Calu3 (cell line): ENCODE data around the gene CEMIP2. TPM values are rescaled to one million over a fixed set of nuclear protein-coding genes. Genes with fewer than 3 reads are reported as not detected.

ENCODE experiments used
- BruUV-seq: library from RNA; stranded (reverse); fragments of 400-500 nt; replicated peaks from 2 replicates; lab custom pipeline; 2021; lab: Mats Ljungman, UMichigan
- CTCF ChIA-PET: fragments of 300-600 bp; sonication (Branson Sonifier 250); formaldehyde crosslinking; loops from one replicate; lab custom pipeline; 2022; ENCODE audit warnings: antibody characterized with exemption; lab: Charles Lee
- DNase-seq: peaks from one replicate; pipeline ENCODE4 v3.0.0; 2022
- H3K27ac Mint-ChIP-seq: one replicate; pipeline ENCODE4 v1.8.0; 2022; ENCODE audit warnings: mixed read lengths; ENCODE audit not compliant: unreplicated experiment
- H3K27me3 Mint-ChIP-seq: one replicate; pipeline ENCODE4 v1.8.0; 2022; ENCODE audit warnings: mixed read lengths; ENCODE audit not compliant: unreplicated experiment
- H3K36me3 Mint-ChIP-seq: one replicate; pipeline ENCODE4 v1.8.0; 2022; ENCODE audit warnings: mild to moderate bottlenecking, moderate library complexity, mixed read lengths; ENCODE audit not compliant: insufficient read depth, unreplicated experiment
- H3K4me1 Mint-ChIP-seq: one replicate; pipeline ENCODE4 v1.8.0; 2022; ENCODE audit warnings: mild to moderate bottlenecking, low read depth, mixed read lengths; ENCODE audit not compliant: unreplicated experiment
- H3K4me3 Mint-ChIP-seq: one replicate; pipeline ENCODE4 v1.8.0; 2022; ENCODE audit warnings: mild to moderate bottlenecking, low read depth, moderate library complexity, mixed read lengths; ENCODE audit not compliant: unreplicated experiment
- H3K9me3 Mint-ChIP-seq: one replicate; pipeline ENCODE4 v1.8.0; 2022; ENCODE audit warnings: low read depth, mixed read lengths; ENCODE audit not compliant: unreplicated experiment
- CTCF ChIP-seq: fragments of 200-600 bp; IDR thresholded peaks from one replicate; pipeline ENCODE4 v1.8.0; 2022; ENCODE audit warnings: antibody characterized with exemption; ENCODE audit not compliant: unreplicated experiment
- intact Hi-C: fragments of 100-400 bp; cut with micrococcal nuclease; formaldehyde crosslinking; loops from one replicate; pipeline ENCODE4 v1.10.0; 2022; ENCODE audit not compliant: unreplicated experiment
- total RNA-seq: library from RNA; stranded (reverse); gene quantifications from 2 replicates; pipeline ENCODE4 v1.2.3, GENCODE V29; 2022

CEMIP2 gene
- total RNA-seq, 1 experiment from 2014 or later: 122 TPM

GRCh38 chr9:71736236-71736635, 32.1 kb downstream of the CEMIP2 start:
- no peak overlapping the region for H3K4me3 Mint-ChIP-seq
- H3K4me1 Mint-ChIP-seq: peaks cover 20% of the 10 kb centered on the region
- DNase-seq: no peak
- no peak overlapping the region for H3K27ac Mint-ChIP-seq
- no peaks in the 10 kb centered on the region for H3K27me3 Mint-ChIP-seq
- TF ChIP-seq CTCF: no peak
- CTCF ChIA-PET: no interaction called here
- peaks cover 77% of the 10 kb centered on the region for H3K36me3 Mint-ChIP-seq
- BruUV-seq: no TSS peak
- intact Hi-C loops: no loop called here
- H3K9me3 Mint-ChIP-seq: no peaks in the 10 kb centered on the region

GRCh38 chr9:71734950-71735349, 33.4 kb downstream of the CEMIP2 start:
- Mint-ChIP-seq H3K36me3 (peaks cover 81% of the 10 kb centered on the region), H3K27ac (no peak overlapping the region), H3K9me3 (no peaks in the 10 kb centered on the region), H3K27me3 (no peaks in the 10 kb centered on the region), H3K4me1 (peaks cover 16% of the 10 kb centered on the region), H3K4me3 (no peak overlapping the region)
- CTCF ChIA-PET: no interaction called here
- BruUV-seq: no TSS peak
- DNase-seq: no peak
- TF ChIP-seq CTCF: no peak
- intact Hi-C loops: no loop called here

GRCh38 chr9:71733176-71733575, 35.1 kb downstream of the CEMIP2 start:
- BruUV-seq: no TSS peak
- H3K4me3 Mint-ChIP-seq: no peak overlapping the region
- CTCF ChIA-PET: interaction anchor here (0.7 kb wide), 1 partner anchor 203 kb away, joined by 3 read pairs; no protein-coding TSS in a partner anchor
- H3K36me3 Mint-ChIP-seq: peaks cover 74% of the 10 kb centered on the region
- DNase-seq: no peak
- H3K4me1 Mint-ChIP-seq: peaks cover 16% of the 10 kb centered on the region
- no peak for TF ChIP-seq CTCF
- H3K9me3 Mint-ChIP-seq: no peaks in the 10 kb centered on the region
- no peak overlapping the region for H3K27ac Mint-ChIP-seq
- no peaks in the 10 kb centered on the region for H3K27me3 Mint-ChIP-seq
- intact Hi-C loops: no loop called here

GRCh38 chr9:71729816-71730526, 38.3 kb downstream of the CEMIP2 start:
- BruUV-seq: no TSS peak
- no peak overlapping the region for H3K4me3 Mint-ChIP-seq
- peaks cover 62% of the 10 kb centered on the region for H3K36me3 Mint-ChIP-seq
- no peak for DNase-seq
- CTCF ChIA-PET: no interaction called here
- H3K27ac Mint-ChIP-seq: peak overlapping the region; percentile 31
- H3K9me3 Mint-ChIP-seq: no peaks in the 10 kb centered on the region
- peaks cover 25% of the 10 kb centered on the region for H3K4me1 Mint-ChIP-seq
- H3K27me3 Mint-ChIP-seq: no peaks in the 10 kb centered on the region
- intact Hi-C loops: loop anchor here (5.0 kb wide), 1 partner anchor 32 kb away; no protein-coding TSS in a partner anchor
- no peak for TF ChIP-seq CTCF
